Mesenchymal stem cell (in vitro differentiated cells and primary cell): ENCODE data around the gene ZNF322.
A peak's percentile ranks its signal among the peaks of the same experiment; 100 is the strongest.

Experiments used
- DNase-seq: peaks from one replicate; pipeline ENCODE4 v3.0.0-alpha.2; 2013
- H2AFZ ChIP-seq: one replicate; pipeline ENCODE4 v1.6.1; 2013; ENCODE audit warnings: low read depth, mild to moderate bottlenecking, control low read depth, inconsistent platforms, low read length, moderate library complexity
- H2AK5ac ChIP-seq: 2 replicates; pipeline ENCODE4 v1.6.1; 2013; ENCODE audit warnings: low read length, moderate library complexity, mild to moderate bottlenecking, inconsistent platforms; ENCODE audit not compliant: severe bottlenecking
- H2BK120ac ChIP-seq: one replicate; pipeline ENCODE4 v1.6.1; 2013; ENCODE audit warnings: low read depth, mild to moderate bottlenecking, inconsistent platforms, low read length, moderate library complexity
- H2BK12ac ChIP-seq, 2 experiments: one replicate each; pipeline ENCODE4 v1.6.1; 2013; ENCODE audit warnings: inconsistent platforms in 2 of 2, low read length in 2 of 2, mild to moderate bottlenecking in 2 of 2, moderate library complexity in 2 of 2, control low read depth in 1 of 2
- H2BK15ac ChIP-seq: one replicate; pipeline ENCODE4 v1.6.1; 2013; ENCODE audit warnings: mild to moderate bottlenecking, low read depth, inconsistent platforms; ENCODE audit not compliant: poor library complexity, severe bottlenecking
- H2BK5ac ChIP-seq: 2 replicates; pipeline ENCODE4 v1.6.1; 2013; ENCODE audit warnings: low read depth, mild to moderate bottlenecking, low read length, control low read depth, inconsistent platforms; ENCODE audit not compliant: poor library complexity, severe bottlenecking
- H3K14ac ChIP-seq, 2 experiments: one replicate each; pipeline ENCODE4 v1.6.1; 2013; ENCODE audit warnings: inconsistent platforms in 2 of 2, low read length in 2 of 2, control low read depth in 1 of 2, mild to moderate bottlenecking in 1 of 2, moderate library complexity in 1 of 2
- H3K18ac ChIP-seq, 2 experiments: one replicate each; pipeline ENCODE4 v1.6.1; 2013; ENCODE audit warnings: inconsistent platforms in 2 of 2, low read length in 2 of 2, control low read depth in 1 of 2, low read depth in 1 of 2, mild to moderate bottlenecking in 1 of 2
- H3K23ac ChIP-seq, 2 experiments: one replicate each; pipeline ENCODE4 v1.6.1; 2013; ENCODE audit warnings: inconsistent platforms in 2 of 2, low read length in 2 of 2, mild to moderate bottlenecking in 2 of 2, moderate library complexity in 2 of 2, control low read depth in 1 of 2
- H3K27ac ChIP-seq: 2 replicates; pipeline ENCODE4 v1.5.1; 2013; ENCODE audit warnings: mild to moderate bottlenecking, moderate library complexity, low read length, control low read depth, inconsistent platforms; ENCODE audit not compliant: poor library complexity, severe bottlenecking
- H3K27me3 ChIP-seq, 2 experiments: 2 replicates each; pipeline versions ENCODE4 v1.6.1 to v1.7.0; 2013; ENCODE audit warnings: low read length in 2 of 2, mild to moderate bottlenecking in 2 of 2, moderate library complexity in 2 of 2, control low read depth in 1 of 2, inconsistent platforms in 1 of 2; ENCODE audit not compliant: control insufficient read depth in 1 of 2, insufficient read depth in 1 of 2
- H3K36me3 ChIP-seq, 2 experiments: 2 replicates each; pipeline versions ENCODE4 v1.6.1 to v1.7.0; 2013; ENCODE audit warnings: low read length in 2 of 2, control low read depth in 1 of 2, inconsistent platforms in 1 of 2, low read depth in 1 of 2, mild to moderate bottlenecking in 1 of 2; ENCODE audit not compliant: insufficient read depth in 2 of 2, control insufficient read depth in 1 of 2
- H3K4ac ChIP-seq, 2 experiments: one replicate each; pipeline ENCODE4 v1.6.1; 2013; ENCODE audit warnings: inconsistent platforms in 2 of 2, low read length in 2 of 2, mild to moderate bottlenecking in 2 of 2, moderate library complexity in 2 of 2, control low read depth in 1 of 2, low read depth in 1 of 2
- H3K4me1 ChIP-seq: 2 replicates; pipeline ENCODE4 v1.6.1; 2013; ENCODE audit warnings: low read depth, low read length, control low read depth; ENCODE audit not compliant: control insufficient read depth, insufficient read depth
- H3K4me2 ChIP-seq: 2 replicates; pipeline ENCODE4 v1.6.1; 2013; ENCODE audit warnings: low read length, mild to moderate bottlenecking, inconsistent platforms; ENCODE audit not compliant: poor library complexity, severe bottlenecking
- H3K4me3 ChIP-seq, 2 experiments: 2 replicates each; pipeline versions ENCODE4 v1.5.1 to v1.7.0; 2013; ENCODE audit warnings: low read length in 2 of 2, mild to moderate bottlenecking in 2 of 2, control low read depth in 1 of 2, low read depth in 1 of 2; ENCODE audit not compliant: insufficient read depth in 1 of 2
- H3K79me1 ChIP-seq: replicated peaks from 2 replicates; pipeline ENCODE4 v1.6.1; 2013; ENCODE audit warnings: mild to moderate bottlenecking, control low read depth, low read length, inconsistent platforms; ENCODE audit not compliant: poor library complexity, severe bottlenecking
- H3K9ac ChIP-seq: 2 replicates; pipeline ENCODE4 v1.7.0; 2013; ENCODE audit warnings: mild to moderate bottlenecking, low read length, moderate library complexity
- H3K9me3 ChIP-seq: 2 replicates; pipeline ENCODE4 v1.7.0; 2013; ENCODE audit warnings: mild to moderate bottlenecking, low read length; ENCODE audit not compliant: control insufficient read depth
- H4K8ac ChIP-seq: one replicate; pipeline ENCODE4 v1.6.1; 2013; ENCODE audit warnings: inconsistent platforms, mild to moderate bottlenecking, low read length, moderate library complexity
- H4K91ac ChIP-seq: one replicate; pipeline ENCODE4 v1.6.1; 2013; ENCODE audit warnings: mild to moderate bottlenecking, low read length, inconsistent platforms
- WGBS: methylation state at CpG from one replicate; pipeline ENCODE4 v1.1.7; 2013; ENCODE audit warnings: mixed read lengths; 5-methylcytosine and 5-hydroxymethylcytosine counted together

The ZNF322 gene

DNA sequence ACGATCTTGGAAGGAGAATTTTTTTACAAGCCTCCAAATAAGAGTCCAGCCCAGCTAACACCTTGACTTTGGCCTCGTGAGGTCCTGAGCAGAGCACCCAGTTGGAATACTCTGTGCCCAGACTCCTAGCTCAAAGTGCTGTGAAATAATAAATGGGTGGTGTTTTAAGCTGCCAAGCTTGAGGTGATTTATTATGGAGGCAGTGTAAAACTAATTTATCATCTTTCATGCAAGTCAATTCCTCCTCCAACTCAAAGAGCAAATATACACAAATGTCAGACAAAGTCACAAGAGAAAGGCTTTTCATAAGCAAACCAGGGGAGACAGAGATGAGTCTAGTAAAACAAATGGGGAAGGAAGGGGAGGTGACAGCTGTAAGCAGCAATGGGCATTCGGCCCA is 50.1 kb downstream of the ZNF322 start:
- H3K27ac ChIP-seq, result no peak overlapping the region
- WGBS, result 74% methylated on average over 3 of the region's 3 CpGs
- H2BK12ac ChIP-seq, result no peak overlapping the region
- no peak overlapping the region for H2BK5ac ChIP-seq
- H3K14ac ChIP-seq, result no peak overlapping the region
- H2BK120ac ChIP-seq, result no peak overlapping the region
- no peak overlapping the region for H2BK15ac ChIP-seq
- H3K4ac ChIP-seq, result no peak overlapping the region
- H4K91ac ChIP-seq, result no peak overlapping the region
- no peak overlapping the region for H2AK5ac ChIP-seq
- H3K36me3 ChIP-seq, result no peaks in the 10 kb centered on the region
- no peak overlapping the region for H3K9ac ChIP-seq
- H3K79me1 ChIP-seq, result no peaks in the 10 kb centered on the region
- H3K27me3 ChIP-seq, result peaks cover 34 to 46% of the 10 kb centered on the region in 2 experiments
- no peak overlapping the region for H3K4me2 ChIP-seq
- no peak overlapping the region for H3K18ac ChIP-seq
- H3K4me3 ChIP-seq, result no peak overlapping the region
- no peak overlapping the region for H4K8ac ChIP-seq
- no peak overlapping the region for H2AFZ ChIP-seq
- no peak overlapping the region for H3K23ac ChIP-seq
- DNase-seq, result no peak
- peaks cover 9% of the 10 kb centered on the region for H3K4me1 ChIP-seq
- no peaks in the 10 kb centered on the region for H3K9me3 ChIP-seq

DNA sequence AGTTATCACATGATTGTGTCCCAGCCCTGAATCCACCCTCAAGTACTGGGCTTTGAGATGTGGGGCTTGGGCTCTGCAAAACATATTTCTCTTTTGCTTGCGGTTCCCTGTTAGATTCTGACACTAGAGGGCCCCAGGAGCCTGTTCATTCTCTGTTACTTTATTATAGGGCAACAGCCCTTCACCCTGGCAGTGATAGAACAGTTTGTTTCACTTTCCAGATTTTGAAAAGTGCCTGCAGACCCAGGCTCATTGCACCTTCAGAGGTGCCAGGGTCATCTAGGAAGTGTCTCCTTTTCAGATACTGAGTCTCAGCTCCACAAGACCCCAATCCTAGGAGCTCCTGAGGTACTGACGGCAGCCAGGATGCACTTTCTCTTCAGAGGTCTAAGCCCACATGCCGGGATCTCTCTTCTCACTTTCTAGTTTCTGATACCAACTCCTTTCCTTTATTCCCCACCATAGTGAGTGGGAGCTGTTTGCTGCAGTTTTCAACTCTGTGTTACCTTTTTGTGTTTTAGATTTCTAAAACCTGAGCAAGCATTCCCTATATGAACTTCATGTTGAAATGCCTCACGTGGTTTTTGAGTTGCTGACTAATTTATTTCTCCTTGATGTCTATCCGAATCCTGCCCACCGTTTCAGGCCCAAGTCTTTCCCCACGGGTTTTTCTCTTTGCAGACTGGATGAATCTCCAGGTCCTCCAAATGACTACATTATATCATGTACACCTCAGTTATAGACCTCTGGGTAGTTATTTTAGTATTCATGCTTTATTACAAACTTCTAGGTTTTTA is 51.9 kb downstream of the ZNF322 start:
- H3K23ac ChIP-seq, result no peak overlapping the region
- DNase-seq, result peak; percentile 73
- H2AK5ac ChIP-seq, result no peak overlapping the region
- H2AFZ ChIP-seq, result no peak overlapping the region
- peak overlapping the region; percentile 70 for H3K9ac ChIP-seq
- H3K27me3 ChIP-seq, result peaks cover 15 to 28% of the 10 kb centered on the region in 2 experiments
- H2BK5ac ChIP-seq, result no peak overlapping the region
- H3K4me2 ChIP-seq, result peak overlapping the region; percentile 57
- no peak overlapping the region for H3K4ac ChIP-seq
- H3K79me1 ChIP-seq, result no peaks in the 10 kb centered on the region
- no peaks in the 10 kb centered on the region for H3K4me1 ChIP-seq
- no peak overlapping the region for H2BK120ac ChIP-seq
- H3K14ac ChIP-seq, result no peak overlapping the region
- H3K9me3 ChIP-seq, result no peaks in the 10 kb centered on the region
- no peak overlapping the region for H2BK15ac ChIP-seq
- H4K91ac ChIP-seq, result no peak overlapping the region
- no peak overlapping the region for H3K18ac ChIP-seq
- H3K4me3 ChIP-seq, result peak overlapping the region in 1 of 2 experiments; percentile 76
- H4K8ac ChIP-seq, result peak overlapping the region; percentile 42
- no peak overlapping the region for H2BK12ac ChIP-seq
- H3K36me3 ChIP-seq, result no peaks in the 10 kb centered on the region
- H3K27ac ChIP-seq, result no peak overlapping the region
- WGBS, result 62% methylated on average over 4 of the region's 7 CpGs

DNA sequence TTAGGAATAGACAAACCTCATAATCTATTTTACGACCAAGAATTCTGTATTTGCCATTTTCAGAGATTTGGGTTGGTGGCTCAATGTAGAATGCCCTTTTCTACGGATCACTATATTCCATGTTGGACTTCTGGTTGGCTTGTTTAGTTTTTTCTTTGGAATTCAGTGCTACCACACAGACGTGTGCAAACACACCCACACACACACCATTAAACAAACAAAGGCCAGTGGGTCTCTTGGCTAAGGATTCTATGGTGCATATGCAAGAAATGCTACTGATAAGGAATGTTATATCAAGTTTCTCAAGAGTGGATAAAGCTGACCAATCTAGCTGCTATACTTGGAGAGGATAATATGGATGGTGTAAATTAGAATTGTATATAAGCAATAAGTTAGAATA is 54.7 kb downstream of the ZNF322 start:
- no peaks in the 10 kb centered on the region for H3K9me3 ChIP-seq
- WGBS, result no CpG with 5 or more reads among the region's 3 CpGs

DNA sequence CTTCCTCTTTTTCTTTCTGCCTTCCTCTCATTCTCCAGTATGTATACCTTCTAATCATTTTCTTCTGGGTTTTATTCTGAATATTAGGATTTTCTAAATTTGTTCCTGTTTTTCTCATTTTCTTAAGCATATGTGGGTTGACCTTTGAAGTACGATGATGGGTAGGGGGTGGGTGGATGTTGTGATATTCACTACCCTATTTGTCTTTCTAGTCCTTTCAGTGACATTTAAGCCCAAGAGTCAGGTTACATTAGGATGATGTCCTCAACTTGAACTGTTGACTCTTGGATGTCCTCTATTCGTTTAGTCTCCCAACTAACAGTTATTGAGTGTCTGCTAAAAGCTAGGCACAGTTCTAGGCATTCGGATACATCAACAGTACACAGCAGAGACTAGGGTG is 55.5 kb downstream of the ZNF322 start:
- Histone ChIP-seq H3K14ac (no peak overlapping the region), H3K4ac (no peak overlapping the region), H3K4me3 (no peak overlapping the region), H3K4me1 (no peaks in the 10 kb centered on the region), H2BK15ac (no peak overlapping the region), H3K27ac (no peak overlapping the region), H3K9ac (no peak overlapping the region), H3K23ac (no peak overlapping the region), H4K91ac (no peak overlapping the region), H2BK12ac (no peak overlapping the region), H4K8ac (no peak overlapping the region), H3K27me3 (no peaks in the 10 kb centered on the region), H3K18ac (no peak overlapping the region), H3K4me2 (no peak overlapping the region), H2AFZ (no peak overlapping the region), H3K36me3 (peaks cover 4 to 13% of the 10 kb centered on the region in 2 experiments), H2BK5ac (no peak overlapping the region), H3K9me3 (no peaks in the 10 kb centered on the region), H2BK120ac (no peak overlapping the region), H2AK5ac (no peak overlapping the region), H3K79me1 (peaks cover 4% of the 10 kb centered on the region)
- 43% methylated on average over 1 of the region's 3 CpGs for WGBS
- DNase-seq, result no peak

More for the DNA sequence above, 54.7 kb downstream of the ZNF322 start:
- Histone ChIP-seq H2BK15ac (no peak overlapping the region), H2BK12ac (no peak overlapping the region), H3K4me2 (no peak overlapping the region), H3K4ac (no peak overlapping the region), H3K23ac (no peak overlapping the region), H3K4me3 (no peak overlapping the region), H3K9ac (no peak overlapping the region), H2BK5ac (no peak overlapping the region), H3K27me3 (peaks cover 0 to 5% of the 10 kb centered on the region in 2 experiments), H4K91ac (no peak overlapping the region), H2AK5ac (no peak overlapping the region), H2BK120ac (no peak overlapping the region), H3K36me3 (peaks cover 0 to 6% of the 10 kb centered on the region in 2 experiments), H3K79me1 (no peaks in the 10 kb centered on the region), H3K14ac (no peak overlapping the region), H3K4me1 (no peaks in the 10 kb centered on the region), H3K27ac (no peak overlapping the region), H2AFZ (no peak overlapping the region), H3K18ac (no peak overlapping the region), H4K8ac (no peak overlapping the region)
- no peak for DNase-seq
